ENCODE data around the gene EPHA1.

GRCh38 chr7:143382126-143382790 is 26.4 kb downstream of the EPHA1 start:
- no peak for TF ChIP-seq CTCF (conservative IDR thresholded peaks at IDR 0.05; ENCODE audit: low read depth, low read length)
- no peak for TF ChIP-seq EZH2 (IDR thresholded peaks at IDR 0.05; ENCODE audit: borderline replicate concordance, low read depth, low read length, poor library complexity, severe bottlenecking)

Measured in A673 (cell line).